Measurements from ENCODE around the gene SH2D5.

SH2D5 gene

GRCh38 chr1:20716232-20716631 lies 16.3 kb downstream of the SH2D5 start:
- no peak overlapping the region for H3K27ac ChIP-seq
- no peak for TF ChIP-seq CTCF (conservative IDR thresholded peaks at IDR 0.05)

GRCh38 chr1:20715406-20715805 lies 17.1 kb downstream of the SH2D5 start:
- no peak overlapping the region for H3K27ac ChIP-seq

GRCh38 chr1:20713440-20713839 lies 19.1 kb downstream of the SH2D5 start:
- H3K27ac ChIP-seq, result no peak overlapping the region
- TF ChIP-seq CTCF (conservative IDR thresholded peaks at IDR 0.05), result no peak

More at GRCh38 chr1:20715406-20715805, 17.1 kb downstream of the SH2D5 start:
- TF ChIP-seq CTCF (conservative IDR thresholded peaks at IDR 0.05), result no peak

GRCh38 chr1:20712215-20712577 lies 20.3 kb downstream of the SH2D5 start:
- TF ChIP-seq CTCF (conservative IDR thresholded peaks at IDR 0.05), result no peak
- H3K27ac ChIP-seq, result no peak overlapping the region

- no peak for TF ChIP-seq CTCF (conservative IDR thresholded peaks at IDR 0.05)
Observed at GRCh38 chr1:20711285-20712214, 21.0 kb downstream of the SH2D5 start.

DNA sequence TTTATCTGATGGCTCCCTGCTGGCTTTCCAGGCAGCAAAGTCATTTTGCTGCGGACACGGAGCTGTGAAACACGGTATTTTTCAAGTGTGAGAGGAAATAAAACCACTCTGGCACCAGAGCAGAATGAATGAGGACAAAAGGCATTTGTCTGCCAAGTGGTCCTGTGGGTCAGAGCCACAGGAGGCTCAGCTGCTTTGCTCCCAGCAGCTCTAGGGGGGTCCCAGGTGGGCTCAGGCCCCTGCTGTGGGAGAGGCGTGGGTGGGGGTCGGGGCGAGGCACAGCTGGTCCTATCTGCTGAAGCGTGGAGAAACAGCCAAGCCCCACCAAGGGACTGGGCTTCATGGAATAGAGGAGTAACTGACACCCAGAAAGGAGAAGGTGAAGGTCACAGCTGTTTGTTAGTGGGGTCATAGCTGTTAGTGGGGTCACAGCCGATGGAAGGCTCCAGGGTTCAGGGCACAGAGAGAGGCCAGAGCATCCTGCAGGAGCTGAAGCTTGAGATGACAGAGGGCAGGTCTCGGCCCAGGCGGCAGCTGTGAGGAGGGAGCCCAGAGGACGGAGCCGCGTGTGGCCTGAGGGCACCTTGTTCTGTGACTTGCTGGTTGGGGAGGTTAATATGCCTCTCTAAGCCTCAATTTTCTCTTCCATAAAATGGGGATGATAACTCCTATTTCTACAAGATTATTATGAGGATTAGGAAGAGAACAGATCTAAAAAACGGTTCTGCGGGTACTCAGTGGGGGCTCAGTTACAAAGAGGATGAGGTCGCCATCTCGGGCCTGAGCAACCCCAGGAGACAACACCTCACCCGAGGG lies 21.8 kb downstream of the SH2D5 start:
- no peak overlapping the region for H3K27ac ChIP-seq
- TF ChIP-seq CTCF (conservative IDR thresholded peaks at IDR 0.05), result no peak

More at GRCh38 chr1:20711285-20712214, 21.0 kb downstream of the SH2D5 start:
- no peak overlapping the region for H3K27ac ChIP-seq

- TF ChIP-seq CTCF (conservative IDR thresholded peaks at IDR 0.05), result no peak
- H3K27ac ChIP-seq, result no peak overlapping the region
Observed at GRCh38 chr1:20709868-20710267, 22.6 kb downstream of the SH2D5 start.
